HG03442 (cell line): Measurements from ENCODE around the gene GPC5.

Experiments
- ATAC-seq: cut with Tn5 transposase; IDR thresholded peaks from one replicate; pipeline ENCODE4 v1.9.1; 2021; ENCODE audit warnings: mild to moderate bottlenecking, moderate library complexity; ENCODE audit not compliant: unreplicated experiment

Gene GPC5

GRCh38 chr13:91948736-91949135 lies 550.3 kb downstream of the GPC5 start:
- ATAC-seq: no peak

DNA sequence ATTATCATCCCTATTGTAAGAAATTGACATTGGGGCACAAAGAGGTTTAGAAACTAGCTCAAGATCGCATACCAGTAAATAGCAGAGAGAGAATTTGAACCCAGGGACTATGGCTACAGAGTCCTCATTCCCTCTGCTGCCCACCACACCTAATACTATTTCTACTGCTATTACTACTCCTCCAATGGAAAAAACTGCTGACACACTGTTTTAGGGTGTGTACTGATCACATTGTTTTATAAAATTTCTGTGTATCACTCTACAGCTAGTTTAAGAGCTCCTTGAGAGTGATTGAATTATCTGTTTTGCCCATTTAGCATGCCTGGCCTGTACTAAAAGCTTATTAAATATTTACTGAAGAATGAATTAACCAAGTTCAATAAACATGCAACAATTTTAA lies 552.4 kb downstream of the GPC5 start:
- no peak for ATAC-seq

DNA sequence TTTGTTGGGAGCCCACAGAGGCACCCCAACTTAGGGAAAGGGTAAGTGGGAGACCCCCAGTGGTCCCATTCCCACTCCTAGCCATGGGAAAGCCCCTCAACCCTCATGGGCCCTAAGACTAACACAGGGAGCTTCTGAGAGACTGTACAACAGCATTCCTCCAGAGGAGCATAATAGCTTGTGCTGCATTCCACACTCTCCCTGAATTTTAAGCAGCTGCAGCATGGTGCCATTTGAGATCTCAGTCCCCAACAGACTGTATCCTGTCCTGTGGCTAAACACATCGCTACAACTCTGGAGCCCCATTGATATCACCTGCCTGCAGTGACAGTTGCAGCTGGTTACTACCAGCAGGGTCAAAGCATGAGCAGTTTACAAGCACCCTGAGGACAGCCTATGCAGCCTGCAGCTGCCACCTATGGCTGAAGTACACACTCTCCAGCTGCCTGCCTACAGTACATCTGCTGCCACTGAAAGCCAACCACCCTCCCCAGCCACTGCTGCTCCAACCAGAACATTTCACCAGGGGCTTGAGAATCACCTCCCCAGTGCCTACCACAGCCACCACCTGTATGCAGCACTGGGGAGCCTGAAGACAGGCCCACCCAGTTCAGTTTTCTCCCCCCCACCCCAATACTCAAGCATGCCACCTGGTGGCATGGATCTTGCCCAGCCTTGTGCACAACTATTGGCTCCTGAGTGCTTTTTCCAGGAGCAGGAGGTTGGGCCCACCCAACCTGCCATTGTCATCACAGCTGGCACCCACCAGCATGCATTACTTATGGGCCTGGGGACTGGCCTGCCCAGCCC lies 557.3 kb downstream of the GPC5 start:
- no peak for ATAC-seq

- no peak for ATAC-seq
Measured at GRCh38 chr13:91960947-91961346, 562.5 kb downstream of the GPC5 start.

DNA sequence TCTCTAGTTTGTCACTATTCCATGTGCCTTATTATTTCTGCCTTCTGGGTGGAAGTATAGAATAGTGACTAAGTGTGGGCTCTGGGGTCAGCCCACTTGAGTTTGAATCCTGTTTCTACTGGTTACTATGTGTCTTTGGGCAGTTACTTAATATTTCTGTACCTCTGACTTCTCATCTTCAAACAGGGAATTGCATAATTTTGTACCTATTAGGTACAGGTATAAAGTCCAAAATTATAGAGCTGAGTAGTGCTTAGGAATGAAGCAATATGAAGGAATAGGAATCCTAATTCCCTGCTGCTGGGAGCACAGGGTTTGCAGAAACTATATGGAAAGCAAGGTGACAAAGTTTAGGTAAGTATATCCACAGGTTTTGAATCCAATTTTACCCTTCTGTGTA lies 564.5 kb downstream of the GPC5 start:
- ATAC-seq: no peak

DNA sequence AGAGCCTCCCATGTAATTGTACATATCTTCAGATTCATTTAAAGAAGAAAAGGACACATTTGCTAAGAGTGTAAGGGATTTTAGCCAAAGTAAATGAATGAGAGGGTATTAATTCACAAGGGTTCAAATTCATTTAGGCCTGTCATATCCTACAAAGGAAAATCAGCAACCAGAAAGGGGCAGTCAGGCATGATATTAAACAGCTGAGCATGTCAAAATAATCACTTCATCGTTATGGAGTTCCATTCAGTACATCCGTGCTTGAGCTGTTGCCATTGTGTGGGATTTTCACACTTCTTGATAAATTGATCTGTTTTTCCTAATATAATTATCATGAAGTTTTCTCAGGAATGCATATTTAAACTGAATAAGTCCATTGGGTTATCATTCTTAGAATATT lies 567.1 kb downstream of the GPC5 start:
- ATAC-seq: no peak

DNA sequence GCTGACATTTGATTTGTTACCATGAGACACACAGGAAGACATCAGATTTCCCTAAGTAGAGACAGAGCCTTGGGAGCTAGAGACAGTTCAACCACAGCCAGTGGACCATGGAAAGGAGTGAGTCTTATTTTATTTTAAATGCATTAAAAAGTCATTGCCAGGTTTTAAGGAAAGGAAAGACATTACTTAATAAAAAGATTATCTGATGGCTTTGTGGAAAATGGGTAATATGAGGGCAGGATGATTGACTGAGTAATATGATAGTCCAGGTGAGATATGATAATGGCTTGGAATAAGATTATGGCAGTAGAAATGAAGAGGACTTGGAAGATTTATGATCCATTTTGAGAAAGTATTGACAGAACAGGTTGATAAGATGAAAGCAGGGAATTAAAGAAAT lies 580.1 kb downstream of the GPC5 start:
- no peak for ATAC-seq

- ATAC-seq: no peak
Measured at GRCh38 chr13:91986761-91987483, 588.5 kb downstream of the GPC5 start.

DNA sequence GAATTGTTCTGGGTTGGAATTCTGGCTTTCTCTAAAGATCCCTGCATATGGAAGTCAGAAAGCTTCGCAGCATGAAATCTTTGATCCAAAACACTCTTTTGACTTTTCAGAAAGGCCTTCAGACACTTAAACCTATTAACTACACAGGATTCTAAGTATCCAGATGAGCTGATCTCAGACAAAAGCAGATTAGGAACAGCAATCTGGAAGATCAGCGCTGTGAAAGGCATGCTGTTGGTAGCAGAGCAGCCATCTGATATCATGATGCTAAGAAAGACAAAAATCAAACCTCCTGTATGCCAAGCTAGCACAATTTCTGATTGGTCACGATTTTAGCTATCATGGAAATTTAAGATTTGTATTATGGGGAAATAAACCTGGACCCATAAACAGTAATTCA lies 589.9 kb downstream of the GPC5 start:
- ATAC-seq: no peak

- no peak for ATAC-seq
Measured at GRCh38 chr13:92012787-92013186, 614.4 kb downstream of the GPC5 start.

GRCh38 chr13:92017737-92018136 lies 619.3 kb downstream of the GPC5 start:
- ATAC-seq: no peak

GRCh38 chr13:92028695-92029094 lies 630.3 kb downstream of the GPC5 start:
- ATAC-seq: no peak

GRCh38 chr13:92029641-92030040 lies 631.2 kb downstream of the GPC5 start:
- no peak for ATAC-seq

- ATAC-seq: no peak
Measured at GRCh38 chr13:92038905-92039304, 640.5 kb downstream of the GPC5 start.

DNA sequence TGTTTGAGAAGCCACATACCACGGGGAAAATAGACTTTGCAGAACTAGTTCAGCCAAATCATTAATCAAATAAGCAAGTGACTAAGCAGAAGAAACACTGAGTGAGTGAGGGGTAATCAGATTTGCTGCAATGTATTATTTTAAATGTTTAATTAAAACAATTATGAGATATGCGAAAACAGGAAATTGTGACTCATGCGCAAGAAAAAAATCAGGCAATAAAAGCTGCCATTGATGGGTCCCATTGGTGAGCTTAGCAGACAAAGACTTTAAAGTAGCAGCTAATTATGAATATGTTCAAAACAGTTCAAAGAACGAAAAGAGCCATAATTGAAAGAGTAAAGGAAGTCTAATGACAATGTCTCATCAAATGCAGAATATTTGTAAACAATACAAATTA lies 644.1 kb downstream of the GPC5 start:
- ATAC-seq: no peak

GRCh38 chr13:92044351-92044750 lies 645.9 kb downstream of the GPC5 start:
- ATAC-seq: no peak

DNA sequence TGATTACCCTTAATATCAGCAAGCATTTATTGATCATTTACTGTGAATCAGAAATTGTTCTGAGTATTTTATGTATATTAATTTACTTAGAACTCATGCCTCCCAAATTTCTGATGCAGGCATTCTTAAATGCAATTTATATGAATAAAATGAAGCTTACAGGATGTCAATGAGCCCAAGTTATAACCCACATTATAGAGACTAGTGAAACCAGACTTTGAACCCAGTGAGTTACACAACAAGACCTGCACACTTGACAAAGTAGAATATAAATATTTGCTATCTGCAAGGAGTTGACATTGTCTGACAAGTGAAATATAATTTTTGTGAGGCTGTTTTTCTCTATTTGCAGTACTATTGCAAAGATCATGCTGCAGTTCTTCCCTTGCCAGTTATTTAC lies 656.0 kb downstream of the GPC5 start:
- ATAC-seq: no peak

DNA sequence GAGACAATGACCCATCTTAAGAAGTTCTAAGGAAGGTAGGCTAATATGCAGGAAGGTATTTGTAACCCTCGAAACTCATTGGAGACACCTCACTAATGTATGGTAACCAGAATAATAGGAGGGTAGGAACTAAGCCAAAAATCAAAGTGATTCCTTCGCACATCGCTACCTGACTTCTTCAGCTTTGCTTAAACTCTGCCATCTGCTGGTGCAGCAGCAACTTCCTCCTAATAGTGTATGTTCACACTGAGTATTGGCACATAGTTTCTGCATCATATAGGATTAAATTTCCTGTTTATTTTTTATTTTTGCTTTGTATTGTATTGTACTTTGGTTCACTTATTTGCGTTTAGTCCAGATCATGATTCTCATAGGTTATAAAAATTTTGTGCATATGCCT lies 676.2 kb downstream of the GPC5 start:
- ATAC-seq: no peak

DNA sequence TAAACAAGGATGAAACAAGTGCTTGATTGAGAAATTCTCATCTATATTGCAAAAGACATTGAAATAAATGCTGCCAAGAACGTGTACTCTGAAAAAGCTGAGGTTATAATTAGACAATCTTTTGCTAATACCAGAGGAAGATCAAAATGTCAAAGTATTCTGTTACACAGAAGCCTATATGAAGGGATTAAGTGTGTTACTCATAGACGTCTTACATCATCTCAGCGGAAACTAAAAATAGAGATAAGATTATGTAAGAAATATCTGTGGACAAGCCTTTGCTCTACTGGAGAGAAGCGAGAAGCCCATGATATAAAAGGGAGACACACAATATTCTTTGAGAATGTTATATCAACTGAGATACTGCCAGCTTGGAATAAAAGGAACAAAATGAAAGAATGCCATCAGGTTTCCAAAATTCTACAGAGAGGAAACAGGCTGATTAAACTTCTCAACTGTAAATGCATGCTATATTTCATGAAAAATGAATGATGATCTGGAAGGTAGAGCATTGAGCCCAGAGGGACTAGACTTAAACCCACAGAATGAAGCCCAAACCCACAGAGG lies 699.0 kb downstream of the GPC5 start:
- ATAC-seq: no peak

- no peak for ATAC-seq
Measured at GRCh38 chr13:92101801-92102200, 703.4 kb downstream of the GPC5 start.

DNA sequence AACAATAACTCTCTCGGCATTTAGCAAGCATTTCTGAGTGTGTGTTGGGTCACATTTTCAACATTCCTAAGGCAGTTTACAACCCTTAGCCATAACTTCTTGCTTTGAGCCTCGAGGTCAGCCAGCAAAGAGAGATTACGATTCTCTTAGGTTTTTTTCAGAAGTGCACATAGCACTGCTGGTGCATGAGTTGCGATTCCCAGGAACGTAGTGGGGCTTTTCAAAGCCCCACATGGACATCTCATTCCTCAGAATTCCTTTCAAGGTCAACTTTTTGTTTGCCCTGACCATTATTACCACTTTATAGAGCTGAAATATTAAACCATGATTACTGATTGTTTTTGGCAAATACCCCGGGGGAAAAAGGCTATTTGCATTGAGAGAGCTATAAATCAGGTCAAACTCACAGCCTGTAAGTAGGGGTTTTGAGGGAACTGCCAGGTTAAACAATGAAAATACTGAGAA lies 705.3 kb downstream of the GPC5 start:
- ATAC-seq: no peak
